Left lung (tissue), 10 donors: Measurements from ENCODE around the gene CTIF. TPM values are rescaled to one million over a fixed set of nuclear protein-coding genes. Genes with fewer than 3 reads are reported as not detected.
A peak's percentile ranks its signal among the peaks of the same experiment; 100 is the strongest.

Experiments used
- ATAC-seq: fragments of 200-7000 bp; cut with Tn5 transposase; one replicate; pipeline ENCODE4 v1.9.1; 2020; ENCODE audit warnings: moderate library complexity
- DNase-seq, 4 donors: peaks; one replicate each; pipeline ENCODE4 v3.0.0-alpha.2; 2013 to 2020
- H3K27ac ChIP-seq, 2 donors: fragments of 200-600 bp; sonication (generic) in 1 of 2; one replicate each; pipeline versions ENCODE4 v1.5.0 to v1.8.0; 2020 to 2021
- H3K27me3 ChIP-seq, 2 donors: fragments of 200-600 bp; sonication (generic) in 1 of 2; one replicate each; pipeline versions ENCODE4 v1.5.0 to v1.8.0; 2020 to 2021
- H3K36me3 ChIP-seq, 2 donors: fragments of 200-600 bp; sonication (generic) in 1 of 2; one replicate each; pipeline versions ENCODE4 v1.5.0 to v1.8.0; 2020 to 2021
- H3K4me1 ChIP-seq, 2 donors: fragments of 200-600 bp; one replicate each; pipeline ENCODE4 v1.8.0; 2021
- H3K4me3 ChIP-seq, 2 donors: fragments of 200-600 bp; sonication (generic) in 1 of 2; one replicate each; pipeline versions ENCODE4 v1.5.0 to v1.8.0; 2020 to 2021; ENCODE audit warnings: mild to moderate bottlenecking in 1 of 2
- H3K9me3 ChIP-seq, 2 donors: fragments of 200-600 bp; sonication (generic) in 1 of 2; one replicate each; pipeline versions ENCODE4 v1.5.0 to v1.8.0; 2020 to 2021
- CTCF ChIP-seq, 2 donors: fragments of 200-600 bp; sonication (generic) in 1 of 2; IDR thresholded peaks; one replicate each; pipeline versions ENCODE4 v1.5.0 to v1.8.0; 2021; ENCODE audit warnings: antibody characterized with exemption in 2 of 2
- intact Hi-C, 2 donors: fragments of 100-400 bp; cut with DNase I; formaldehyde crosslinking; loops; one replicate each; pipeline versions ENCODE4 v1.11.2 to v1.14.2; 2022
- polyA plus RNA-seq, 6 donors: library from polyadenylated mRNA; unstranded; fragments of 120-200 nt; gene quantifications; one replicate each; pipeline ENCODE4 v1.2.1, GENCODE V29; 2013; ENCODE audit not compliant: insufficient read length in 6 of 6
- total RNA-seq, 2 donors: library from RNA; stranded (reverse); fragmentation: NEBNext Ultra II Directional; extraction: Animal tissue kit (Norgen Biotek cat#: 25700); gene quantifications; one replicate each; pipeline ENCODE4 v1.2.1, GENCODE V29; 2021
- donor health status: DM: no; HTN: yes; CAD: no.
- donor health status: DM: no; HTN: no; CAD: no.

CTIF gene
- total and polyA plus RNA-seq, 8 donors: 24.9 to 46.1 (median 34.9) TPM

- DNase-seq (no peak), ATAC-seq (no peak)
- Histone ChIP-seq H3K27ac (no peak overlapping the region), H3K4me1 (no peaks in the 10 kb centered on the region), H3K27me3 (no peaks in the 10 kb centered on the region), H3K9me3 (no peaks in the 10 kb centered on the region), H3K4me3 (no peak overlapping the region), H3K36me3 (peaks cover 0 to 39% of the 10 kb centered on the region in 2 donors)
- intact Hi-C loops: no loop called here
- TF ChIP-seq CTCF (IDR thresholded peaks at IDR 0.05): no peak
These were observed 223.2 kb downstream of the CTIF start for GRCh38 chr18:48762022-48762421.

GRCh38 chr18:48762836-48763718 lies 224.2 kb downstream of the CTIF start:
- DNase-seq: peak in 2 of 4 donors; percentile 44 to 62
- no peak overlapping the region for H3K27ac ChIP-seq
- no peak overlapping the region for H3K4me3 ChIP-seq
- no peaks in the 10 kb centered on the region for H3K4me1 ChIP-seq
- ATAC-seq: peak; percentile 87
- H3K9me3 ChIP-seq: no peaks in the 10 kb centered on the region
- H3K27me3 ChIP-seq: no peaks in the 10 kb centered on the region
- H3K36me3 ChIP-seq: peaks cover 0 to 34% of the 10 kb centered on the region in 2 donors
- intact Hi-C loops: no loop called here
- no peak for TF ChIP-seq CTCF (IDR thresholded peaks at IDR 0.05)

GRCh38 chr18:48763719-48764100 lies 224.9 kb downstream of the CTIF start:
- DNase-seq (no peak), ATAC-seq (peak; percentile 19)
- Histone ChIP-seq H3K9me3 (no peaks in the 10 kb centered on the region), H3K27me3 (no peaks in the 10 kb centered on the region), H3K4me1 (no peaks in the 10 kb centered on the region), H3K4me3 (no peak overlapping the region), H3K36me3 (peaks cover 0 to 27% of the 10 kb centered on the region in 2 donors), H3K27ac (no peak overlapping the region)
- TF ChIP-seq CTCF (IDR thresholded peaks at IDR 0.05): no peak
- intact Hi-C loops: no loop called here

- DNase-seq (no peak), ATAC-seq (no peak)
- no peaks in the 10 kb centered on the region for H3K27me3 ChIP-seq
- no peak overlapping the region for H3K27ac ChIP-seq
- intact Hi-C loops: no loop called here
- peaks cover 0 to 28% of the 10 kb centered on the region in 2 donors for H3K36me3 ChIP-seq
- no peaks in the 10 kb centered on the region for H3K4me1 ChIP-seq
- no peaks in the 10 kb centered on the region for H3K9me3 ChIP-seq
- no peak overlapping the region for H3K4me3 ChIP-seq
- no peak for TF ChIP-seq CTCF (IDR thresholded peaks at IDR 0.05)
These were observed 226.2 kb downstream of the CTIF start for GRCh38 chr18:48765053-48765452.

- intact Hi-C loops: no loop called here
- Histone ChIP-seq H3K27me3 (no peaks in the 10 kb centered on the region), H3K4me3 (no peak overlapping the region), H3K27ac (no peak overlapping the region), H3K4me1 (no peaks in the 10 kb centered on the region), H3K36me3 (peaks cover 0 to 32% of the 10 kb centered on the region in 2 donors), H3K9me3 (no peaks in the 10 kb centered on the region)
- DNase-seq: no peak
- no peak for TF ChIP-seq CTCF (IDR thresholded peaks at IDR 0.05)
- ATAC-seq: no peak
These were observed 227.2 kb downstream of the CTIF start for GRCh38 chr18:48766026-48766425.
